Measurements from ENCODE around the gene UBP1.

UBP1 gene

DNA sequence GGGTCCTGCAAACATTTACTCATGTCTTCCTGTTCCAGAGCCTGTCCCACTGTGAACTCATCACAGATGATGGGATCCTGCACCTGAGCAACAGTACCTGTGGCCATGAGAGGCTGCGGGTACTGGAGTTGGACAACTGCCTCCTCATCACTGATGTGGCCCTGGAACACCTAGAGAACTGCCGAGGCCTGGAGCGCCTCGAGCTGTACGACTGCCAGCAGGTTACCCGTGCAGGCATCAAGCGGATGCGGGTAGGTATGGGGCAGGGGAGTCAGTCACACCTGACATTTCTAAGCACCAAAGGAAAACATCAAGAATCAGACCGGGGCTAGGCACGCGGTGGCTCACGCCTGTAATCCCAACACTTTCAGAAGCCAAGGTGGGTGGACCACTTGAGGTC lies 56.3 kb downstream of the UBP1 start:
- POLR2A ChIA-PET (ENCODE audit: low non-redundant PET), result no interaction called here
- TF ChIP-seq, protein P1, sequence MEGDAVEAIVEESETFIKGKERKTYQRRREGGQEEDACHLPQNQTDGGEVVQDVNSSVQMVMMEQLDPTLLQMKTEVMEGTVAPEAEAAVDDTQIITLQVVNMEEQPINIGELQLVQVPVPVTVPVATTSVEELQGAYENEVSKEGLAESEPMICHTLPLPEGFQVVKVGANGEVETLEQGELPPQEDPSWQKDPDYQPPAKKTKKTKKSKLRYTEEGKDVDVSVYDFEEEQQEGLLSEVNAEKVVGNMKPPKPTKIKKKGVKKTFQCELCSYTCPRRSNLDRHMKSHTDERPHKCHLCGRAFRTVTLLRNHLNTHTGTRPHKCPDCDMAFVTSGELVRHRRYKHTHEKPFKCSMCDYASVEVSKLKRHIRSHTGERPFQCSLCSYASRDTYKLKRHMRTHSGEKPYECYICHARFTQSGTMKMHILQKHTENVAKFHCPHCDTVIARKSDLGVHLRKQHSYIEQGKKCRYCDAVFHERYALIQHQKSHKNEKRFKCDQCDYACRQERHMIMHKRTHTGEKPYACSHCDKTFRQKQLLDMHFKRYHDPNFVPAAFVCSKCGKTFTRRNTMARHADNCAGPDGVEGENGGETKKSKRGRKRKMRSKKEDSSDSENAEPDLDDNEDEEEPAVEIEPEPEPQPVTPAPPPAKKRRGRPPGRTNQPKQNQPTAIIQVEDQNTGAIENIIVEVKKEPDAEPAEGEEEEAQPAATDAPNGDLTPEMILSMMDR (conservative IDR thresholded peaks at IDR 0.05; ENCODE audit: low read depth), result no peak
- H3K27ac ChIP-seq, result no peak overlapping the region
- CTCF ChIA-PET, result interaction anchor here (1.4 kb wide), 1 partner anchor 11 kb away, joined by 3 read pairs; no protein-coding TSS in a partner anchor
- DNase-seq (ENCODE audit: low spot score), result no peak

DNA sequence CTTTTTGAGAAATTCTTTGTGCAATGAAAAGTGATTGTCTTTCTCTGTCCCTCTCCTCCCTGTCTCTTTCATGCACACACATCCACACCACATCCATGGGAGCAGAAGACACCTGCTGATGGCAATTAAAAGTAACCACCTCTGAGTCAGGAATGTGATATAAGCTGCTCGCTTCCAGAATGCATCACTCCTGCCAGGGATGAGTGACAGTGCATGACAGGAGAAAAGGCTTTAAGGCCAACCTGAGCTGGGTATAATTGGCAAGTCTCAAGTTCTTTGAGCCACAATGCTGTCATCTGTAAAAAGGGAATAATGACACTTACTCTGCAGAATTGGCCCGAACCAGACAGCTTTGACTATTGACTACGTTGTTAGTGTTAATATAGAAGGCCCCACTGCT lies 59.6 kb downstream of the UBP1 start:
- no peak for DNase-seq (ENCODE audit: low spot score)
- ChIA-PET POLR2A (ENCODE audit: low non-redundant PET) (no interaction called here), CTCF (no interaction called here)
- TF ChIP-seq, protein P1 (conservative IDR thresholded peaks at IDR 0.05; ENCODE audit: low read depth), result no peak
- no peak overlapping the region for H3K27ac ChIP-seq

DNA sequence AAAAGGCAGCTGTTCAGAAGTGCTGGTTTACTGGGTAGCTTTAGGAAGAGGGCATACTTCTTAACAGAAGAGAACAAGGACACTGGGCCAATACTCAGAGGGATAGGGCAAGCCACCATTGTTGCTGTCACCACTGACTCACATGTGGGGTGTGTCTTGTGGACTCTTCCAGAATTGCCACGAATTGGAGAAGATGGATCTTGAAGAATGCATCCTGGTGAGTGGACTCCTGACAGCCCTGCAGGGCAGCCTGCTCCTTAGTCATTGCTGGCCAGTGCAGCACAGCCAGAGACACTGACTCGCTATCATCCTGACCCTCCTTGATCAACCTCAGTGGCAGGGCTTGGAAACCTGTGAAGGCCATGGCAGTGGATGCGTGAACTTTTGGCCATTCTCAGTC lies 62.3 kb downstream of the UBP1 start:
- ChIA-PET CTCF (no interaction called here), POLR2A (ENCODE audit: low non-redundant PET) (no interaction called here)
- H3K27ac ChIP-seq, result no peak overlapping the region
- no peak for DNase-seq (ENCODE audit: low spot score)
- TF ChIP-seq, protein P1 (conservative IDR thresholded peaks at IDR 0.05; ENCODE audit: low read depth), result no peak

GRCh38 chr3:33377489-33377888 lies 62.7 kb downstream of the UBP1 start:
- CTCF ChIA-PET, result no interaction called here
- TF ChIP-seq, protein P1 (conservative IDR thresholded peaks at IDR 0.05; ENCODE audit: low read depth), result no peak
- POLR2A ChIA-PET (ENCODE audit: low non-redundant PET), result no interaction called here
- no peak overlapping the region for H3K27ac ChIP-seq
- no peak for DNase-seq (ENCODE audit: low spot score)

DNA sequence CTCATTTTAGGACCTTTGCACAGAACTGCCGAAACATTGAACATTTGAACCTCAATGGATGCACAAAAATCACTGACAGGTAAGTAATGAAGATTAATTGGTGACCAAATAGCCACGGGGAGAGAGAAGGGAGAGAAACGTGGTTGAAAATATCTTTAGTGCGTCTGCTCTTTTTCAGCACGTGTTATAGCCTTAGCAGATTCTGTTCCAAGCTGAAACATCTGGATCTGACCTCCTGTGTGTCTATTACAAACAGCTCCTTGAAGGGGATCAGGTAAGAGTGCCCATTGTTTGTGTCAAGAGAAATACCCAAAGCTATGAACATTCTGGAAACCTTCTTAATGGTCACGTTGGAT lies 67.1 kb downstream of the UBP1 start:
- no peak for DNase-seq (ENCODE audit: low spot score)
- ChIA-PET CTCF (interaction anchor here (0.6 to 2.1 kb wide), 18 partner anchors 9 to 286 kb away, joined by 3 to 19 read pairs (median 3); no protein-coding TSS in a partner anchor), POLR2A (ENCODE audit: low non-redundant PET) (no interaction called here)
- TF ChIP-seq, protein P1 (conservative IDR thresholded peaks at IDR 0.05; ENCODE audit: low read depth), result peak; percentile 58
- H3K27ac ChIP-seq, result no peak overlapping the region

DNA sequence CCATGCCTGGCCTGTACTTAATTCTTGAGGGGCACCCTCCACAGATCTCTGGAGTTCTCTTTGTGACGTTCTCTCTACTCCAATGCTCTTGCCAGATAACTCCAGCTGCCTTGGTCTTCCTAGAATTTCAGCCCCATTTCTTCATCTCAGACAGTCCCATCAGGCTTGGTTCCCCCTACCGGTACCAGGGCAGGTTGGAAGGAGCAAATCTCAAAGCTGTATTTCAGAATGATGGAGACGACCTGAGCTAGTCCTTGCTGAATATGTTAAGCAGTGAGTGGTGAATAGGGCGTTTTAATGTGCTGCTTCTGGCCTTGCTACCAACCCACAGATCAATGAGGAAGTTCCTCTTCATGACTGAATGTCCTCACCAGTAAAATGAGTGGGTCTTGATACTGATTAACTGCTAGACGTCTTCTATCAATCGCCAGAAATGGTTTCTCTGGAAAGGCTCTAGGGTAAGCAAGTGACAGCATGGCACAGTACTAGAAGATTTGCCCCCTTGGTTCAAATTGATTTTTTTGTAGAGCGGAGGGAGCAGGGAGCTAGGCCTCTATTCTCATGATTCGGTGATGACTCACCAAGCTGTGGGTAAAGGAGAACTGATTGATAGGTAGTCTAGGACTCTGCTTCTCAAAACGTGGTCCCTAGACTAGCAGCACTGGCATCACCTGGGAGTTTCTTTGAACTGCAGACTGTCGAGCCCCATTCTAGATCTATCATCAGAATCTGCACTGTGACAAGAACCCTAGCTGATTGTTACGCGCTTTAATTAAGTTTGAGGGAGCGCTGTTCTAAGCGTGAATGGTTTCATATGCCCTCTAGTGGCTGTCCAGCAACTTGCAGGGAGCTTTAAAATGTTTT lies 67.8 kb downstream of the UBP1 start:
- peak; percentile 62 for DNase-seq (ENCODE audit: low spot score)
- POLR2A ChIA-PET (ENCODE audit: low non-redundant PET), result no interaction called here
- TF ChIP-seq, protein P1 (conservative IDR thresholded peaks at IDR 0.05; ENCODE audit: low read depth), result peak; percentile 91
- CTCF ChIA-PET, result interaction anchor here (0.5 to 2.1 kb wide), 20 partner anchors 8 to 1096 kb away, joined by 3 to 19 read pairs (median 3); no protein-coding TSS in a partner anchor
- no peak overlapping the region for H3K27ac ChIP-seq

Data from RWPE1 (cell line).